SK-N-SH (cell line): Measurements from ENCODE around the gene AK4. TPM values are rescaled to one million over a fixed set of nuclear protein-coding genes. Genes with fewer than 3 reads are reported as not detected.

ENCODE experiments used
- CTCF ChIA-PET: fragments of 300-600, 350-600 bp; formaldehyde crosslinking; extraction: SDS; loops from one replicate; lab custom pipeline; 2021; lab: Yijun Ruan, JAX
- POLR2A ChIA-PET: fragments of 350-600 bp; sonication (Branson Sonifier 250); formaldehyde crosslinking; extraction: SDS; loops from one replicate; lab custom pipeline; 2020; ENCODE audit warnings: antibody characterized with exemption, inconsistent platforms; lab: Yijun Ruan, JAX
- DNase-seq: peaks from one replicate; pipeline ENCODE4 v3.0.0; 2012
- H2AFZ ChIP-seq: fragments of 200-600 bp; sonication (generic); 2 replicates; pipeline ENCODE4 v1.8.1; 2016; ENCODE audit warnings: antibody characterized with exemption, mild to moderate bottlenecking, low read depth
- H3F3A ChIP-seq: fragments of 200-600 bp; sonication (generic); replicated peaks from 2 replicates; pipeline ENCODE3; 2016; ENCODE audit warnings: antibody characterized with exemption, mild to moderate bottlenecking; ENCODE audit not compliant: insufficient read depth
- H3K27ac ChIP-seq, 2 experiments: fragments of 200-500 bp in 1 of 2; fragments of 200-600 bp in 1 of 2; sonication (Bioruptor generic) in 1 of 2; sonication (generic), shearing (Covaris generic) in 1 of 2; 2 replicates each; pipeline versions ENCODE4 v1.5.1 to v1.6.1; 2014 to 2016; ENCODE audit warnings: low read depth in 2 of 2, inconsistent platforms in 1 of 2, low read length in 1 of 2, mild to moderate bottlenecking in 1 of 2, mixed read lengths in 1 of 2
- H3K27me3 ChIP-seq: fragments of 200-600 bp; sonication (generic), shearing (Covaris generic); 2 replicates; pipeline ENCODE4 v1.6.1; 2016; ENCODE audit warnings: mixed run types; ENCODE audit not compliant: insufficient read depth
- H3K36me3 ChIP-seq, 2 experiments: fragments of 200-500 bp in 1 of 2; fragments of 200-600 bp in 1 of 2; sonication (Bioruptor generic) in 1 of 2; sonication (generic) in 1 of 2; replicated peaks in 1 of 2; 2 replicates each; pipeline versions ENCODE3 to v1.5.1; 2014 to 2016; ENCODE audit warnings: low read length in 1 of 2, mild to moderate bottlenecking in 1 of 2; ENCODE audit not compliant: insufficient read depth in 2 of 2, control insufficient read depth in 1 of 2
- H3K4me1 ChIP-seq, 2 experiments: fragments of 200-500 bp in 1 of 2; fragments of 200-600 bp in 1 of 2; sonication (Bioruptor generic) in 1 of 2; sonication (generic), shearing (Covaris generic) in 1 of 2; 2 replicates each; pipeline versions ENCODE4 v1.5.1 to v1.6.1; 2014 to 2016; ENCODE audit warnings: low read depth in 1 of 2, low read length in 1 of 2, mixed run types in 1 of 2; ENCODE audit not compliant: insufficient read depth in 2 of 2, control insufficient read depth in 1 of 2
- H3K4me2 ChIP-seq: fragments of 200-600 bp; sonication (generic), shearing (Covaris generic); 2 replicates; pipeline ENCODE4 v1.6.1; 2017; ENCODE audit warnings: mixed run types
- H3K4me3 ChIP-seq, 2 experiments: fragments of 200-500 bp in 1 of 2; fragments of 200-600 bp in 1 of 2; sonication (Bioruptor generic) in 1 of 2; sonication (generic), shearing (Covaris generic) in 1 of 2; 2 replicates each; pipeline versions ENCODE4 v1.5.1 to v1.8.1; 2014 to 2016; ENCODE audit warnings: low read depth in 2 of 2, inconsistent platforms in 1 of 2, low read length in 1 of 2, mild to moderate bottlenecking in 1 of 2, mixed read lengths in 1 of 2, moderate library complexity in 1 of 2
- H3K79me2 ChIP-seq: fragments of 200-600 bp; sonication (generic); 2 replicates; pipeline ENCODE4 v1.8.1; 2017; ENCODE audit warnings: mild to moderate bottlenecking; ENCODE audit not compliant: insufficient read depth
- H3K9ac ChIP-seq: fragments of 200-600 bp; sonication (generic); 2 replicates; pipeline ENCODE4 v1.6.1; 2017; ENCODE audit warnings: mixed run types
- H3K9me2 ChIP-seq: fragments of 200-600 bp; sonication (generic); 2 replicates; pipeline ENCODE4 v1.6.1; 2017; ENCODE audit warnings: mixed run types
- H3K9me3 ChIP-seq: fragments of 200-600 bp; sonication (generic); 2 replicates; pipeline ENCODE4 v1.6.1; 2017; ENCODE audit warnings: mixed run types, mild to moderate bottlenecking, moderate library complexity
- H4K20me1 ChIP-seq: fragments of 200-600 bp; sonication (generic); 2 replicates; pipeline ENCODE4 v1.6.1; 2017; ENCODE audit warnings: mild to moderate bottlenecking, mixed run types; ENCODE audit not compliant: insufficient read depth
- CHD2 ChIP-seq: fragments of 150-350 bp; IDR thresholded peaks from 2 replicates; pipeline ENCODE4 v1.6.1; 2018; ENCODE audit warnings: low read length; ENCODE audit not compliant: partially characterized antibody
- EZH2phosphoT487 ChIP-seq: fragments of 200-600 bp; sonication (generic); IDR thresholded peaks from 2 replicates; pipeline ENCODE4 v1.6.1; 2017; ENCODE audit warnings: low read depth, mixed run types, mild to moderate bottlenecking, antibody characterized with exemption, moderate library complexity, borderline replicate concordance
- FOSL2 ChIP-seq: IDR thresholded peaks from 2 replicates; pipeline ENCODE4 v1.4.0; 2012; ENCODE audit warnings: low read depth, mild to moderate bottlenecking, moderate library complexity, borderline replicate concordance
- FOXJ3 ChIP-seq: sonication (generic); formaldehyde crosslinking; IDR thresholded peaks from 2 replicates; pipeline ENCODE4 v1.5.1; 2020; ENCODE audit warnings: mild to moderate bottlenecking, missing genetic modification reagents
- GATA2 ChIP-seq: sonication (generic); formaldehyde crosslinking; IDR thresholded peaks from 2 replicates; pipeline ENCODE4 v1.5.0; 2020; ENCODE audit warnings: mild to moderate bottlenecking, missing genetic modification reagents
- JUND ChIP-seq: IDR thresholded peaks from 2 replicates; pipeline ENCODE4 v1.4.0; 2012
- MEF2A ChIP-seq: IDR thresholded peaks from 2 replicates; pipeline ENCODE4 v1.4.0; 2012; ENCODE audit warnings: low read depth, borderline replicate concordance
- MXI1 ChIP-seq: IDR thresholded peaks from 2 replicates; pipeline ENCODE4 v1.6.1; 2012; ENCODE audit warnings: mild to moderate bottlenecking, low read depth, low read length, improper control_type of control experiment
- NFIC ChIP-seq: IDR thresholded peaks from 2 replicates; pipeline ENCODE4 v1.4.0; 2012; ENCODE audit warnings: borderline replicate concordance
- NRF1 ChIP-seq: IDR thresholded peaks from 2 replicates; pipeline ENCODE4 v1.6.1; 2012; ENCODE audit warnings: low read depth, mild to moderate bottlenecking, low read length
- RAD21 ChIP-seq: IDR thresholded peaks from 2 replicates; pipeline ENCODE4 v1.6.1; 2012; ENCODE audit warnings: mild to moderate bottlenecking, low read length
- RCOR1 ChIP-seq: fragments of 150-350 bp; IDR thresholded peaks from 2 replicates; pipeline ENCODE4 v1.6.1; 2017; ENCODE audit warnings: antibody characterized with exemption, low read length
- RFX5 ChIP-seq: IDR thresholded peaks from 2 replicates; pipeline ENCODE4 v1.6.1; 2012; ENCODE audit warnings: mild to moderate bottlenecking, improper control_type of control experiment, low read length
- SIN3A ChIP-seq: IDR thresholded peaks from 2 replicates; pipeline ENCODE4 v1.6.1; 2012; ENCODE audit warnings: low read depth, mild to moderate bottlenecking, low read length, moderate library complexity, borderline replicate concordance
- SMC3 ChIP-seq: IDR thresholded peaks from 2 replicates; pipeline ENCODE4 v1.6.1; 2012; ENCODE audit warnings: low read depth, low read length, improper control_type of control experiment
- TCF12 ChIP-seq: IDR thresholded peaks from 2 replicates; pipeline ENCODE4 v1.4.0; 2012
- YY1 ChIP-seq: IDR thresholded peaks from 2 replicates; pipeline ENCODE4 v1.4.0; 2012; ENCODE audit warnings: low read depth, mild to moderate bottlenecking
- WGBS: methylation state at CpG from one replicate; pipeline ENCODE4 v1.1.6; 2017; ENCODE audit warnings: low lambda C conversion rate; 5-methylcytosine and 5-hydroxymethylcytosine counted together
- polyA plus RNA-seq, 3 experiments: library from polyadenylated mRNA; depleted of rRNA; stranded (reverse); fragments of >200 nt; gene quantifications; 2 replicates each; pipeline ENCODE4 v1.2.3, GENCODE V29; 2012
- TF ChIP-seq, protein P1 (sequence below): IDR thresholded peaks from 2 replicates; pipeline ENCODE4 v1.4.0; 2012; ENCODE audit warnings: low read depth
- TF ChIP-seq, protein P2 (sequence below): IDR thresholded peaks from 2 replicates; pipeline ENCODE4 v1.4.0; 2012; ENCODE audit warnings: low read depth, borderline replicate concordance

AK4 gene
- polyA plus RNA-seq, 1 of the 3 experiments (the other 2 are of a cell fraction), result 6.4 TPM

DNA sequence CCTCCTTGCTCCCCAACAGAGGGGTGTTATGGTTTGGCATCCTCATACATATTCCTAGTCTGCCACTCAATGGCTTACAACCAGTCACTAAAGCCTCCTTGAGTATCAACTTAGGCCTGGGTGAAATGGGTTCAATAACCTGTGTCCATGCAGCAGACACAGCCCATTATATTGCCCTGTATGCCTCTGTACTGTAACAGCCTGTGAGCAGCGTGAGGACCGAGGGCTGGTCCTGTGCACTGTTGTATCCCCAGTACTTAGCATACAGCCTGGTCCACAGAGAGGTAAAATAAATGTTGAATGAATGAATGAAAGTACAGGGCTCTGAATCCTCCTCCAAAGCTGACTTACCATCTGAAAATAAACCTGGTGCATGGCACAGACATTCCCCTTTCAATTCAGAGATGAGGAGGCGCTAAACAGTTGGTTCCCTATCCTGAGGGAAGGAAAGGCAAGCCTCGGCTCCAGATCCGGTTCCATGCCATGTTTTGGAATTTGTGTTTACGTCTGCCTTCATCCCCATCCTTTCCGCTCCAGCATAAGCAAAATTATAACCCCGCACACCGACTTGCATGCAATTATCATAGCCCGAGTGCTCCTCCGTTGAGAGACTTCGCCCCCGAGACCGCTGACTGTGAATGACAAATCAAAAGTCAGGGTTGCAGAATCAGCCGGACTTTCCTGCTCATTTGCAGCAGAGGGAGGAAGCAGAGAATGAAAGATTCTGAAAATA lies 116.4 kb downstream of the AK4 start:
- Histone ChIP-seq H4K20me1 (no peaks in the 10 kb centered on the region), H3K4me1 (peaks cover 5% of the 10 kb centered on the region in 2 experiments; a peak in 2 of 4 replicates), H3K27ac (peak overlapping the region in 1 of 2 experiments; percentile 56; a peak in 1 of 4 replicates), H3K9me2 (no peaks in the 10 kb centered on the region), H3F3A (peaks cover 6% of the 10 kb centered on the region), H3K4me2 (peak overlapping the region; percentile 80), H3K4me3 (peak overlapping the region; percentile 55 to 70), H3K36me3 (no peaks in the 10 kb centered on the region), H2AFZ (peak overlapping the region; percentile 79; the same call in 1 of the 2 replicates), H3K9ac (no peak overlapping the region), H3K27me3 (no peaks in the 10 kb centered on the region), H3K9me3 (no peaks in the 10 kb centered on the region), H3K79me2 (no peaks in the 10 kb centered on the region)
- WGBS, result 12% methylated on average over 13 of the region's 15 CpGs
- peak; percentile 70 for DNase-seq
- TF ChIP-seq MEF2A, result no peak
- peak; percentile 59; the same call in 1 of the 2 replicates for TF ChIP-seq MXI1
- peak; percentile 56; the same call in 1 of the 2 replicates for TF ChIP-seq RCOR1
- no peak for TF ChIP-seq NFIC
- TF ChIP-seq RFX5, result no peak
- TF ChIP-seq, protein P1, sequence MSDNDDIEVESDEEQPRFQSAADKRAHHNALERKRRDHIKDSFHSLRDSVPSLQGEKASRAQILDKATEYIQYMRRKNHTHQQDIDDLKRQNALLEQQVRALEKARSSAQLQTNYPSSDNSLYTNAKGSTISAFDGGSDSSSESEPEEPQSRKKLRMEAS, result 0 out of 2 replicates have a peak, but pooled peaks have one; percentile 33
- no peak; the same call in 1 of the 2 replicates for TF ChIP-seq RAD21
- peak; percentile 75 for TF ChIP-seq CHD2
- peak; percentile 68 for TF ChIP-seq FOXJ3
- no peak for TF ChIP-seq EZH2phosphoT487
- TF ChIP-seq SMC3, result no peak
- no peak for TF ChIP-seq FOSL2
- TF ChIP-seq JUND, result peak; percentile 67
- peak; percentile 33; the same call in 1 of the 2 replicates for TF ChIP-seq YY1
- TF ChIP-seq SIN3A, result peak; percentile 34; the same call in 1 of the 2 replicates
- peak; percentile 8; the same call in 1 of the 2 replicates for TF ChIP-seq TCF12
- POLR2A ChIA-PET, result interaction anchor here (0.9 to 2.0 kb wide), 3 partner anchors 9 to 10 kb away, joined by 3 to 6 read pairs (median 6); no protein-coding TSS in a partner anchor
- CTCF ChIA-PET, result interaction anchor here (0.6 to 2.5 kb wide), 6 partner anchors 8 to 423 kb away, joined by 3 to 15 read pairs (median 4); partner anchors contain the start of gene DNAJC6

DNA sequence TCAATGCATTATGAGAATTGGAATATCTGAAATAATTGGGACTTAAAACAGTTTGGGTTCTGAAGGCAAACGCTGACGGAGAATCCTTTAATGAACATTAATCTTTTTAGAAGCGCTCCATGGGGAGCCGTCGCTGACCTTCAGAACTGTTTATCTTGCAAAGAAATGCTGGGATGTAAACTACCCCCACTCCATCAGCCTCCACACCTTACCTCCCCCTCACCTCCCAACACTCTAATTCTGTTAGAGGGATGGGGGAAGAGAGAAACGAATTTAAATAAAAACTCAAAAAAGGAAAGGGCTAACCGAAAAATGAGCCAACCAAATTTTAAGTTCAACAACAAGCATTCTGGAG lies 117.3 kb downstream of the AK4 start:
- H4K20me1 ChIP-seq, result no peaks in the 10 kb centered on the region
- no peak for DNase-seq
- H3K4me3 ChIP-seq, result peak overlapping the region; percentile 50 to 55
- no peaks in the 10 kb centered on the region for H3K9me2 ChIP-seq
- H3K79me2 ChIP-seq, result no peaks in the 10 kb centered on the region
- no peaks in the 10 kb centered on the region for H3K9me3 ChIP-seq
- no peak for TF ChIP-seq NRF1
- no peak for TF ChIP-seq FOSL2
- TF ChIP-seq CHD2, result no peak
- TF ChIP-seq GATA2 (CRISPR knock-in tag), result no peak
- no peak for TF ChIP-seq RCOR1
- TF ChIP-seq, protein P2, sequence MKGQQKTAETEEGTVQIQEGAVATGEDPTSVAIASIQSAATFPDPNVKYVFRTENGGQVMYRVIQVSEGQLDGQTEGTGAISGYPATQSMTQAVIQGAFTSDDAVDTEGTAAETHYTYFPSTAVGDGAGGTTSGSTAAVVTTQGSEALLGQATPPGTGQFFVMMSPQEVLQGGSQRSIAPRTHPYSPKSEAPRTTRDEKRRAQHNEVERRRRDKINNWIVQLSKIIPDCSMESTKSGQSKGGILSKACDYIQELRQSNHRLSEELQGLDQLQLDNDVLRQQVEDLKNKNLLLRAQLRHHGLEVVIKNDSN, result no peak
- peaks cover 4% of the 10 kb centered on the region for H3F3A ChIP-seq
- ChIA-PET CTCF (interaction anchor here (0.6 to 3.0 kb wide), 10 partner anchors 9 to 422 kb away, joined by 3 to 24 read pairs (median 4); partner anchors contain the start of gene DNAJC6), POLR2A (interaction anchor here (1.0 to 2.0 kb wide), 4 partner anchors 10 to 44 kb away, joined by 3 to 6 read pairs (median 4); partner anchors contain the start of gene DNAJC6)
- peak overlapping the region; percentile 80 for H3K4me2 ChIP-seq
- H3K27ac ChIP-seq, result peak overlapping the region in 1 of 2 experiments; percentile 81; a peak in 2 of 4 replicates
- H3K9ac ChIP-seq, result no peak overlapping the region
- no peaks in the 10 kb centered on the region for H3K36me3 ChIP-seq
- H2AFZ ChIP-seq, result peak overlapping the region; percentile 79; the same call in 1 of the 2 replicates
- 13% methylated on average over 7 of the region's 7 CpGs for WGBS
- H3K4me1 ChIP-seq, result peaks cover 5% of the 10 kb centered on the region in 2 experiments; a peak in 2 of 4 replicates
- no peaks in the 10 kb centered on the region for H3K27me3 ChIP-seq
